OCI-M1 (cell line): ENCODE results near the gene KCNH8.

ENCODE experiments used
- DNase-seq: peaks from one replicate; lab custom pipeline; 2025; lab: John Stamatoyannopoulos, UW

Gene KCNH8

GRCh38 chr3:19250959-19251610 lies 102.8 kb downstream of the KCNH8 start:
- DNase-seq = peak; percentile 5

GRCh38 chr3:19254189-19254588 lies 105.9 kb downstream of the KCNH8 start:
- DNase-seq = peak; percentile 8

GRCh38 chr3:19254784-19255338 lies 106.6 kb downstream of the KCNH8 start:
- DNase-seq = no peak

- DNase-seq = no peak
These were observed 108.0 kb downstream of the KCNH8 start for GRCh38 chr3:19256313-19256712.

DNA sequence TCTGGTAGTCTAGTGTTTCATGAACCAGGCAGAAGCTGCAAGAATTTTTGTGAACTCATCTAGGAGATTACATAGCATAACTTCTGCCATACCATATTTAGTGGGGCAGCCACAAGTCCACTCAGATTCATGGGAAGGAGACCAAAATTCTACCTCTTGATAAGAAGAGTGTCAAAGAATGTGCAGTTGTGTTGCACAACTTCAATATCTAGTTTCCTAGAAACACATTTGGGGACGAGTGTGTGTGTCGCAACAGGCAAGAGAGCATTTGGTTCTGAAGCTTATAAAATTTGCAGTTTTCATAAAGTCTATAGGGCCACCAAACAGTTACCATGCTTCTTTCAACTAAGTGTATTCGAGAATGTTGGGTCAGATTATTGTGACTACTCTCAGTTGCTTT lies 115.3 kb downstream of the KCNH8 start:
- peak; percentile 42 for DNase-seq

GRCh38 chr3:19264424-19264823 lies 116.1 kb downstream of the KCNH8 start:
- DNase-seq = no peak

GRCh38 chr3:19267040-19267439 lies 118.7 kb downstream of the KCNH8 start:
- DNase-seq = no peak

DNA sequence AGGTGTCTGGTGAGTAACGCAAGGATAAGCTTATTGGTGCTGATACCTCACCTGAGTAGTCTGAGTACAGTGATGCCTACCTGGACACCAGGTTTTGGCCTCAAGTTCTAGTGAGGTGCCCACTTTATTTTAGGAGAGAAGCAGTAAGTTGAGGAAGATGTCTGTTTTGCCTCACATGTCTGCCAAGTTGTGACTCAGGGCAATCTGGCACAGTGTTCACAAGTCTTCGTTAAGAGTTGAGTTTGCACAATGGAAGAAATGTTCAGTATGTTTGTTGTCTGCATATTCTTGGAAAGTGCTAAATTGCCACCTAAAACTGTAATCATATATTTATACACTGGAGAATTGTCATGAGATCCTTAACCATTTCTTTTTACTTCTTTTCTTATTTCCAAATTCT lies 122.2 kb downstream of the KCNH8 start:
- no peak for DNase-seq

DNA sequence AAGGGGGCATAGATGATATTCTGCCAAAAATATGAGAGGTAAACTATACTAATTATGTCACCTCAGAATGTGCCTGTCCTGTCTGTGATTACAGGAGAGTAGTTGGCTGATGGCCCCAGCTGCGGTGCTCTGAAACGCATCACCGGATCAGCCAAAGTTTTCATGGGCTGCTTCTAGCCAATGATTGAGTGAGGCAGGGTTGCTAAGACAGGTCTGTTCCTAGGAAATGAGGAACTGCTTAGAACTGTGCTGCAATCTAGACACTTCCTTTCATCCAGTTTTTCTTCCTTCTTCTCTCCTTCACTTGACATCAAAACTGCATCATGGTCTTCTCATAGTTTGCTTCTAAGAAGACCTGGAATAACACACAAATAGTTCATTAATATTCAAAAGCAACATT lies 124.0 kb downstream of the KCNH8 start:
- DNase-seq = peak; percentile 3

DNA sequence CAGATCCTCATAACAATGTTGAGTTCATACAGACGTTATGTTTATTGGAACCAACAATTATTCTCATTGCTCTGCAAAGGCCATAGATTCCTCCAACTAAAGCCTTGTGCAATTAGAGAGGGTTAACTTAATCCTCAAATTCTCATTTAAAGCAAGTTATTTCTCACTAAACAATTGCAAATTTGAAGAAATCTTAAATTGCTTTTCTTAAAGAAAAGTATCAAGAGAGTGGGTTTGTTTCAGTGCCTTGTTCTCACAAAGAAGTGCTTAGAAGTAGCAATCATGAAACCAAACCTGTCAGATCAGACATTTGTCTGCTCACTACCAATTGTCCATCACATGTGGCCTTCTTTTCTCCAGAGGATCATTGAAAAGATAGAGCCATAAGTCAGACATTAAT lies 124.8 kb downstream of the KCNH8 start:
- DNase-seq = no peak

- DNase-seq = no peak
These were observed 126.3 kb downstream of the KCNH8 start for GRCh38 chr3:19274576-19274975.

DNA sequence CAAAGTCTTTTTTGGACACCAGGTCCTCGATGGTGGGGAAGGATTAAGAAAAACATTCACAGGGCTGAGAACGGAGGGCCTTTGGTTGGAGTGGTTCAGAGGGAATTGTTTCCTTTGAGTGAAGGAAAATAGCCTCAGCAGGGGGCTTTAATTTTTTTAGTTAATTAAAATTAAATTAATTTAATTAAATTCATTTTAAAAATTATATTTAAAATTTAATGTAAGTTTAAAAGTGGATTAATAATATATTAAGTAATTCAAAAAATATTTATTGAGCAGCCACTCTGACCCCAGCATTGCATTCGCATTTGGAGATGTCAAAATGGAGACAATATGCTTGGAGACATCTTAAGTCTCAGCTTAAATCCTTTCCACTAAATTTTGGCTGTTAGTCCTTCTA lies 136.7 kb downstream of the KCNH8 start:
- DNase-seq = no peak

DNA sequence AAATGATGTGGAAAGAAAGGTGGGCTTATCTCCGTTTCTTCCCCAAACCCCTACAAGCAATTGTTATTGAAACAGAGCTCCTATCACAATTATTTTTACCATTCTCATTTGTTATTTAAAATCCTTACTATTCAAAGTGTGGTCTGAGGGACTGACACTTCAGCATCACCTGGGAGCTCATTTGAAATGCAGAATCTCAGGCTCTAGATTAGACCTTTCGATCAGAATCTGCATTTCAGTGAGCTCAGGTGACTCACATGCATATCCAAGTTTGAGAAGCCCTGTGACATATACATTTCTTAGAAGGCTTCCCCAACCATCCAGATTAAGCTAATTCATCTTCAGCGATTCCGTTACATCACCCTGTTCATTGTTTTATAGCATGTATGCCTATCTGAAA lies 145.0 kb downstream of the KCNH8 start:
- DNase-seq = no peak

DNA sequence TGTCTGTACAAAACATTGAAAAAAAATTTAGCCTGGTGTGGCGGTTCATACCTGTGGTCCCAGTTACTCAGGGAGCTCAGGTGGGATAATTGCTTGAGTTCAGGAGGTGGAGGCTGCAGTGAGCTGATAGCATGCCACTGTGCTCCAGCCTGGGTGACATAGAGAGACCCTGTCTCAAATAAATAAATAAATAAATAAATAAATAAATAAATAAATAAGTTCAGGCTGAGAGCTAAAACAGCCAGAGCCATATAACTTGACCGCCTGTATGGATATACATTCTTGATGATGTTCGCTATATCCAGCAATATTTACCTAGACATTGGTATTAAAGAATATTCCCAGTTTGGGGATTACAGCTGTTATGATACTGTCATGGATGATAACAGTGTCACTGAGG lies 146.9 kb downstream of the KCNH8 start:
- DNase-seq = no peak

GRCh38 chr3:19331931-19332330 lies 183.6 kb downstream of the KCNH8 start:
- no peak for DNase-seq

DNA sequence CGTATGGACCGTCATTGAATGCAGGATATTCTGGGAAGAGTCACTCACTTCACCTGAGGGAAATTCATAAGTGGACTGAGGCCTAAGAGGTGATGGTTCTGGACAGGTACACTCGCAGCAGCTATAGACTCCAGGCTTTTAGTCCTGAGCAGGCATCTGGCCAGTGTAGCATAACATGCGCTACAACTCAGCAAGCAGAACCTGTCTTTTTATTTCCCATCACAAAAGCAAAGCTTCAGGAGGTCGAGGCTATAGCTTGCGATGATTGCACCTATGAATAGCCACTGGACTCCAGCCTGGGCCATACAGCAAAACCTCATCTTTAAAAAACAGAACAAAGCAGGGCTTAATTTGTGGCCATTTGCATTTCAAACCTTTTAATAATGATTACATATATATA lies 185.8 kb downstream of the KCNH8 start:
- no peak for DNase-seq

DNA sequence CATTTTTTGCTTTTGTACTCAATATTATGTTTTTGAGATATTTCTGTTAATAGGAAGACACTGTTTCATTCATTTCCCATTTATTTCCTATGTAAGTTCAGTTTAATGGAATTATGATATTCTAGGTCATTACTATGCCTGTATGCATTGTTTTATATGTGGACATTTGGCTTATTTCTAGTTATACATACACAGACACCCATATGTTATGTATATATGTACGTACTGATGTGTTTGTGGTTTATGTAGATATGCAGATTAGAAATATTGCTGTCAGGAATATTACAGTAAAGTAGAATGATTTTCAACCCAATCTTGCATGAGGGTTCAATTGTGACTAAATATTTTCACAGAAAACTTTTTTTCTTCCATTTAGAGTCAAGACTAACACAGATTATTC lies 190.5 kb downstream of the KCNH8 start:
- no peak for DNase-seq

DNA sequence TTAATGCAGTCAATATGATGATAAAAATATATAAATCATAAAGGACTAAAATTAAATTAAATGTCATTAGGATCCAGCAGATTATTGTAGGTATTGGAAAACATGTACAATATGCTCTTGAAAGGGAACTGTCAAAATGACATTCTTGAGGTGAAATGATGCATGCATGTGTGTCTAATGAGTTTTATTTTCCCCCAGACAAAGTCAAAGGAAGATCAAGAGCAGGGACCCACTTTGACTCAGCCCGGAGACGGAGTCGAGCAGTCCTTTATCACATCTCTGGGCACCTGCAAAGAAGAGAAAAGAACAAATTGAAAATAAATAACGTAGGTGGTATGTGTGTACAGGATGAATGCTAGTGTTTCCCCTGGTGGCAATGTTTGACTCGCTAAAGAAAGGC lies 194.1 kb downstream of the KCNH8 start:
- DNase-seq = no peak

DNA sequence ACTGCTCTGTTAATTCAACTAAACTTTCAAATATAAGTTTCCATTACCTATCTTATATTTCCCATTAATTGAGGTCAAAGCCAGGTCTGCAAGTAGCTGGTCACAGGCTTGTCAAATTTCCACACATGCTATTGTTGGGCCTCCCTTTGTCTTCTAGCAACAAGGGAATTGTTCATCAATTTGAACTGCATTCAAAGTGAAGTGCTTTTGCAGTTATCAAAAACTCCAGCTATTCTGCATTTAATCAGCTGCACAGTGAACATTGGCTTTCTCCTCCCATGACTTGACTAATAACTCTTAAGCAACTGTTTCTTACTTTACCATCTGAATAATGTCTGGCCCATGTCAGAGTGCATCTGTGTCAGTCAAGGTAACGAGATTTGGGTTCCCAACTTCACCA lies 198.4 kb downstream of the KCNH8 start:
- DNase-seq = no peak

GRCh38 chr3:19347671-19348070 lies 199.4 kb downstream of the KCNH8 start:
- peak; percentile 38 for DNase-seq

- no peak for DNase-seq
These were observed 200.2 kb downstream of the KCNH8 start for GRCh38 chr3:19348500-19348899.

DNA sequence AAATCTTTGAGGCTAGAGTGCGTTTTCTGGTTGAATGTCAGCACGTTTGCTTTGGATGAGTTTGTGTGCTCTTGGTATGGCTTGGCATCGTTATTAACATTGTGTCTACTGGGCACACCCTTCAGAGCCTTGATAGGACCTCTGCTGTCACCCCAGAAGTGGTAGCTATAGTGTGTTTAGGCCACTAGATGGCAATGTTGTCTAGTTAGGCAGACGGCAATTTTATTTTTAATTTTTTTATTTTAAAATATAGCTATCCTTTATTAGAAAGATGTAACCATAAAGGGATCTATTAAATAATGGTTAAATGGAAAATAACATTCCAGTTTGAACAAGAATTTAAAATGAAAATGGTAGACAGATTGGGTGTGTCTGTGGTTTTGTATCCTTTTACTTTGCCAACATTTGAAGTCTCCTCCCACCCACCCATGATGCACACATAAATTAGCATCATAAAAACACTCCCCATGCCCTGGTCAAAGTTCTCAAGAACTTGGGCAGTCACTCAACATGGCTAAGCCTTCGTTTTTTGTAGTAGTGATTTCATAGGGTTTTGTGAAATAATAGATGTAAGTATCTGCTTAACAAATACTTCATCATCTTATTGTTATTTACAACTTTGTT lies 200.7 kb downstream of the KCNH8 start:
- DNase-seq = peak; percentile 44

DNA sequence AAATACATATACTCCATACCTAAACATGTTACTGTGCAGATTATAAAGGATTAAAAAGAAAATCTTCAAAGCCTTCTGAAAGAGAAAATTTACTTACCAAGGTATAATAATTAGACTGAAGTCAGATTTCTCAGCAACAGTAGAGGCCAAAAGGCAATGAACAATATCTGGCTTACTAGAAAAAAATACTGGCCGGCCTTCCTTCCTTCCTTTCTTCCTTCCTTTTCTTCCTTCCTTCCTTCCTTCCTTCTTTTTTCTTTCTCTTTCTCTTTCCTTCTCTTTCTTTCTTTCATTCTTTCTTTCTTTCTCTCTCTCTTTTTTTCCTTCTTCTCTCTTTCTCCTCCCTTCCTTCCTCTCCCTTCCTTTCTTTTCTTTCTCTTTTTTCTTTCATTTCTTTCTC lies 209.6 kb downstream of the KCNH8 start:
- DNase-seq = no peak

DNA sequence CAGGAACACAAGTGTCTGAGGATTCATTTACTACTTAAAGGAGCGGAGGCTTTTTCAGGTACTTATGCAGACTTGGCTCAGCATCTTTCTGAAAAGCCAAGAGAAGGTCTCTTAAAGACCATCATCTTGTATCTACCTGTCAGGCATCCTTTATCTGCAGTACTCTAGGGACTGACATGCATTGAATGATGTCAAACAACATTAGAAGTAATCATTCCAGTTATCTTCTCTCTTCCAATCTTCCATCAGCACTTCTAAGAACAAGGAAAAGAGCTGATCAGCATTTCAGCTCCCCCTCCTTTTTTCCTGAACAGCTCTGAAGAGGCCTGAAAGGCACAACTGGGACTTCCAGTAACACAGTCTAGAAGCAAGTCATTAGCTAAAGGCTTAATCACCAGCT lies 214.8 kb downstream of the KCNH8 start:
- no peak for DNase-seq
